Measurements from ENCODE around the gene CFL1.
A peak's percentile ranks its signal among the peaks of the same experiment; 100 is the strongest.

The CFL1 gene

GRCh38 chr11:65869643-65870306, 11.8 kb upstream of the CFL1 start:
- no peak for DNase-seq

GRCh38 chr11:65868907-65869306, 10.9 kb upstream of the CFL1 start:
- no peak for DNase-seq

- peak in 1 of 5 experiments; percentile 50 for DNase-seq
Measured at GRCh38 chr11:65868076-65868667, 10.2 kb upstream of the CFL1 start.

- DNase-seq = no peak
Measured at GRCh38 chr11:65867284-65868071, 9.5 kb upstream of the CFL1 start.

GRCh38 chr11:65866509-65867283, 8.7 kb upstream of the CFL1 start:
- DNase-seq = no peak

- no peak for DNase-seq
Measured at GRCh38 chr11:65865550-65866172, 7.7 kb upstream of the CFL1 start.

- no peak for DNase-seq
Measured at GRCh38 chr11:65864706-65865471, 6.9 kb upstream of the CFL1 start.

GRCh38 chr11:65863889-65864705, 6.1 kb upstream of the CFL1 start:
- no peak for DNase-seq

GRCh38 chr11:65862941-65863888, 5.2 kb upstream of the CFL1 start:
- no peak for DNase-seq

- no peak for DNase-seq
Measured at GRCh38 chr11:65862191-65862735, 4.3 kb upstream of the CFL1 start.

- DNase-seq = no peak
Measured at GRCh38 chr11:65861533-65862183, 3.7 kb upstream of the CFL1 start.

- peak in 1 of 5 experiments; percentile 5 for DNase-seq
Measured at GRCh38 chr11:65861165-65861505, 3.2 kb upstream of the CFL1 start.

GRCh38 chr11:65860278-65861164, 2.5 kb upstream of the CFL1 start, which contains the start of gene MUS81:
MUS81 (plus strand) TSS chr11:65860433; CDS start chr11:65860754, 321 bp downstream.
- DNase-seq = peak; percentile 90 to 97 (median 92)

GRCh38 chr11:65859812-65860277, 1.9 kb upstream of the CFL1 start:
- no peak for DNase-seq

- DNase-seq = peak; percentile 94 to 99 (median 96)
Measured at GRCh38 chr11:65859095-65859811, 1.3 kb upstream of the CFL1 start.

- no peak for DNase-seq
Measured at GRCh38 chr11:65858681-65859087, 704 bp upstream of the CFL1 start.

- peak in 4 of 5 experiments; percentile 49 to 76 (median 55) for DNase-seq
Measured at GRCh38 chr11:65857500-65857852, 504 bp downstream of the CFL1 start.
